ENCODE results near the gene STYK1.
A peak's percentile ranks its signal among the peaks of the same experiment; 100 is the strongest.

STYK1 gene, protein sequence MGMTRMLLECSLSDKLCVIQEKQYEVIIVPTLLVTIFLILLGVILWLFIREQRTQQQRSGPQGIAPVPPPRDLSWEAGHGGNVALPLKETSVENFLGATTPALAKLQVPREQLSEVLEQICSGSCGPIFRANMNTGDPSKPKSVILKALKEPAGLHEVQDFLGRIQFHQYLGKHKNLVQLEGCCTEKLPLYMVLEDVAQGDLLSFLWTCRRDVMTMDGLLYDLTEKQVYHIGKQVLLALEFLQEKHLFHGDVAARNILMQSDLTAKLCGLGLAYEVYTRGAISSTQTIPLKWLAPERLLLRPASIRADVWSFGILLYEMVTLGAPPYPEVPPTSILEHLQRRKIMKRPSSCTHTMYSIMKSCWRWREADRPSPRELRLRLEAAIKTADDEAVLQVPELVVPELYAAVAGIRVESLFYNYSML
- 0.49 to 8.1 (median 1.3) reads per million in 9 experiments for total RNA-seq

GRCh38 chr12:10673659-10674384, at the start of gene STYK1:
TSS of gene STYK1 (minus strand) at chr12:10674052. CDS start at chr12:10634618, 39,434 bp downstream.
- DNase-seq (peak; percentile 75 to 83 (median 77)), ATAC-seq (replicated peaks) (peak; percentile 72)
- Mint-ChIP-seq H3K9me3 (no peaks in the 10 kb centered on the region), H3K4me3 (peak within 1 kb of the TSS; percentile 76 to 82), H3K27me3 (peaks cover 0 to 9% of the 10 kb centered on the region in 2 donors), H3K36me3 (ENCODE audit: insufficient read depth) (peaks cover 17% of the 10 kb centered on the region), H3K27ac (peak within 1 kb of the TSS; percentile 80 to 87), H3K4me1 (ENCODE audit: low read depth in 2 of 2) (peaks cover 22 to 40% of the 10 kb centered on the region in 2 donors)

DNA sequence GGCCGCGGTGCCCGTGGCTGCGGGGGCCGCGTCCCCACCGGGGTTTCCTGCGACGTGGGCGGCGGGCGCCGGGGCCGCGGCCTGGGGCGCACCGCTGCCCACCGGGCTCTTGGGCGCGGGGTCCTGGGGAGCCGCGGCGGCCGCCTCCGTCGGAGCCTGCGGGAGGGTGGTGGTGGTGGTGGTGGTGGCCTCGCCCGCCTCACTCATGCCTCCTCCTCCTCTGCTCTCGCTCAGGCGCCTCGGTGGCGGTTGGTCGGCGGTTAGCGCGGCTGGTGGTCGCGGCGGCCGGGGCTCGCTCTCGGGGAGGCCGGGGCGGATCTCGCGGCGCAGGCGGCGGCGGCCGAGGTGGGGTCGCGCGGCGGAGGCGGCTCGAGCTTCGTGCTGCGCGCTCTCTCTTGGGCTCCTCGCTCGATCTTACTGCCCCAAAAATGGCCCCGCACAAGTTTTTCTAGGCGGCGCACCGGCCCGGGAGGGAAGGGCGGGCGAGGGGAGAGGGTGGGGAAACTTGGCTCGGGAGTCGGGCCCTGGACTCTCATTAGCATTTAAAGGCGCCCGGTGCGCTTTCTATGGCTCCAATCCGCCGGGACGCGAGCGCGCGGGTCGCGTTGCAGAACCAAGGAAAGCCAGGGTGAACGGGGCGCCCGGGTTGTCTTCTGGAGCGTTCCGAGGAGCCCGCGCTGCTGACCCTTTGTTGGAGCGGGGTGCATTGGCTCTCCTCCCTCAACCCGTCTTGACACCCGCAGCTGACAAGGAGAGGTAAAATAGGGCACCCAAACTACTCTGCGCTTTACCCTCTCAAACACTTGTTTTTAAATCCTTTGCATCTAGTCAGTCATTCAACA, 49.3 kb upstream of the STYK1 start, which contains the start of gene YBX3:
TSS of gene YBX3 (minus strand) at position 419 of the 842 bp plus-strand sequence. CDS start at position 207, 212 bp downstream.
- peaks cover 15 to 23% of the 10 kb centered on the region in 2 donors for H3K4me1 Mint-ChIP-seq (ENCODE audit: low read depth in 2 of 2)
- H3K4me3 Mint-ChIP-seq: peak within 1 kb of the TSS; percentile 95 to 97
- H3K36me3 Mint-ChIP-seq (ENCODE audit: insufficient read depth): peaks cover 23% of the 10 kb centered on the region
- ATAC-seq (replicated peaks): peak; percentile 34
- H3K27me3 Mint-ChIP-seq: peaks cover 5 to 30% of the 10 kb centered on the region in 2 donors
- peak within 1 kb of the TSS; percentile 97 for H3K27ac Mint-ChIP-seq
- H3K9me3 Mint-ChIP-seq: no peaks in the 10 kb centered on the region
- peak; percentile 42 to 56 (median 55) for DNase-seq

- Mint-ChIP-seq H3K27me3 (peaks cover 5 to 31% of the 10 kb centered on the region in 2 donors), H3K36me3 (ENCODE audit: insufficient read depth) (peaks cover 23% of the 10 kb centered on the region), H3K4me1 (ENCODE audit: low read depth in 2 of 2) (peaks cover 16 to 23% of the 10 kb centered on the region in 2 donors), H3K27ac (peak overlapping the region; percentile 97), H3K4me3 (peak overlapping the region; percentile 95 to 97), H3K9me3 (no peaks in the 10 kb centered on the region)
- DNase-seq (peak; percentile 42 to 55 (median 47)), ATAC-seq (replicated peaks) (peak; percentile 53)
These were observed 48.7 kb upstream of the STYK1 start for GRCh38 chr12:10722502-10722904.

- no peaks in the 10 kb centered on the region for H3K9me3 Mint-ChIP-seq
- ATAC-seq (replicated peaks): peak; percentile 73
- DNase-seq: peak; percentile 65 to 76 (median 68)
- H3K27ac Mint-ChIP-seq: peak overlapping the region; percentile 97
- H3K36me3 Mint-ChIP-seq (ENCODE audit: insufficient read depth): peaks cover 23% of the 10 kb centered on the region
- peak overlapping the region; percentile 95 to 97 for H3K4me3 Mint-ChIP-seq
- peaks cover 19 to 26% of the 10 kb centered on the region in 2 donors for H3K4me1 Mint-ChIP-seq (ENCODE audit: low read depth in 2 of 2)
- peaks cover 5 to 37% of the 10 kb centered on the region in 2 donors for H3K27me3 Mint-ChIP-seq
These were observed 48.0 kb upstream of the STYK1 start for GRCh38 chr12:10721651-10722501.

DNA sequence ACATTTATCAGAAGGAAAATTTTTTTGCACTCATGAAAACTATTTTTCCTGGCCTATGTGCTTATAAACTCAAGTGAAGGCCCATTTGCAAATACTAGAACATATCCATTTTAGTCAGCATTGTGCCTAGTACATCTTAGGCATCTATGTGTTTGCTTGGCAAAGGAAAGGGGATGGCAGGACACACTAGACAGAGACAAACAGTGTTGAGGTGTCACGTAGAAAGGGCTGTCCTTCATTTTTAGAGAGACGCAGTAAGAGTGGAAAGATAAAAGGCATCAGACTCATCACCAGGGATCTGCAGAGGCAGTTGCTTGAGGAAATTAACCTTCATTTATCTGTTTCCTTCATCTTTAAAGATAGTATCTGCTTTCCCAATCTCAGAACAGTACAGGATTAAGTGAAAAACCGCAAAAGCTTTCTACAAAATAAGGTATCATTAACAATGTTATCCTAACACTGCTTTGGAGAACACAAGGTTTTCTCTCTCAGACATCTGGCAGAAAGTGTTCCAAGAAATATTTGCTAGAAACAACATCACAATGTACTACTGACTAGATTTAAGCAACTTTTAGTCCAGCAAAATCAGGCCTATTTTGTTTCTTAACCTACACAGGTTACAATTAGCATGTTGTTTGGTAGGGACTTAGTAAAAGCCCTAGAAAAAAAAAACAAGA, 47.3 kb upstream of the STYK1 start:
- H3K36me3 Mint-ChIP-seq (ENCODE audit: insufficient read depth): peaks cover 23% of the 10 kb centered on the region
- peaks cover 25 to 27% of the 10 kb centered on the region in 2 donors for H3K4me1 Mint-ChIP-seq (ENCODE audit: low read depth in 2 of 2)
- H3K4me3 Mint-ChIP-seq: peak overlapping the region; percentile 95 to 97
- H3K27ac Mint-ChIP-seq: peak overlapping the region; percentile 97
- ATAC-seq (replicated peaks) (no peak), DNase-seq (no peak)
- no peaks in the 10 kb centered on the region for H3K9me3 Mint-ChIP-seq
- peaks cover 3 to 38% of the 10 kb centered on the region in 2 donors for H3K27me3 Mint-ChIP-seq

DNA sequence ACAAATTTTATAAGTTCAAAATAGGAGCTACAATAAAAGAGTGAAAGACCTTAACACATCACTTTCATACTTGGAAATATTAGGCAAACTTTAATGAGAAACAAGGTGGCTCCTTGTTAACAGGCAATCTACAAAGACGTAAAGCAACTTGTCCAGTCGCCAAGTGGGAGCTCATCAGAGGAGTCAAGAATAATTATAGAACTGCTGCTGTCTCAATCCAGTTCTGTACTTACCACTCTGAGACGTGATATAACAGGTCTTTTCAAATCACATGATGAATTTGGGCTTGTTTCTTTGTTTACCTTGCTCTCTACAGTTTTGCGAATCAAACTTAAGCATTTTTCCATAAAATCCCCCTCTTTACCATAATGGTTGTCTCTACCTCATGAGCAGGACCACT, 45.6 kb upstream of the STYK1 start:
- Mint-ChIP-seq H3K27me3 (peaks cover 0 to 33% of the 10 kb centered on the region in 2 donors), H3K36me3 (ENCODE audit: insufficient read depth) (peaks cover 26% of the 10 kb centered on the region), H3K9me3 (no peaks in the 10 kb centered on the region), H3K4me3 (no peak overlapping the region), H3K4me1 (ENCODE audit: low read depth in 2 of 2) (peaks cover 31 to 33% of the 10 kb centered on the region in 2 donors), H3K27ac (peak overlapping the region in 1 of 2 donors; percentile 39)
- no peak for ATAC-seq (replicated peaks)
- no peak for DNase-seq

DNA sequence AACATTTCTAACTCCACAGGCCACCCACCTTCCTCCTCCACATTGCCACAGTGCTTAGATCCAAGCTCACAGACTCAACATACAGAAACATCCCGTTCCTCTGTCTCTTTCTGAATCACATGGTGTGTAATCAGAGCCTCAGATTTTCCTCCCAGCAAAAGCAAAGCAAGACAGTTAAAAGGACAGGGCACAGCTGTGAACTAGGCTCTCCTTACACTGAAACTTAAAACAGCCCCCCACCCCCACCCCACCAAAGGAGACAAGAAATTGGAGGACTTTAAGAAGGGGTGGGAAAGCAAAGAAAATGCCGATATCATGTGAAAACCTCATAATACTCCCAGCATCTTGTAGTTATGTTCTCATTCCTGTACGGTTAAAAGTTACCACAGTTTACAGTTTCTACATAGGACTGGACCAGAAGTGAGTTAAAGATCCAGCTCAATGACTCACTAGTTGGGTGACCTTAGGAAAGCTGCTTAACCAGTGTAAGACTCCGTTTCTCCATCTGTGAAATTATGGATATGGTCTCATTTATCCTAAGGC, 44.5 kb upstream of the STYK1 start:
- no peak for ATAC-seq (replicated peaks)
- Mint-ChIP-seq H3K4me1 (ENCODE audit: low read depth in 2 of 2) (peaks cover 30% of the 10 kb centered on the region in 2 donors), H3K36me3 (ENCODE audit: insufficient read depth) (peaks cover 30% of the 10 kb centered on the region), H3K27me3 (peaks cover 0 to 26% of the 10 kb centered on the region in 2 donors), H3K27ac (no peak overlapping the region), H3K9me3 (no peaks in the 10 kb centered on the region), H3K4me3 (no peak overlapping the region)
- DNase-seq: no peak

DNA sequence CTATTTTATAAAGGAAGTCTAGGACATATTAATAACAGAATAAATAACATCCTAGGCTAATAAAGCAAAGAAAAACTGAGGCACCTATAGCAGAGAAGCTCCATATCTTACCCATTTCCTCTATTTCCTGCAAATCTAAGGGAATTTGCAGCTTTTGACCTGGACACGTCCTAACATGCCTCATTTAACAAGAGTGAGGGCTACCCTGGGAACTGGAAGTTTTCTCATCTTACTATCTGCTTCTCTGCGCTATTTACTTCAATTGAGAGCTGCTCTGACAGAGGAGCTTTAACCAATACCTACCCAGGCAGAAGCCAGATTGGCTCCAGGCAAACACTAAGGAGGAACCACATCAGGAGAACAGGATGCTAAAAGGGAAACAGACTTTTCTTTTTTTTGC, 43.6 kb upstream of the STYK1 start:
- ATAC-seq (replicated peaks) (no peak), DNase-seq (no peak)
- no peak overlapping the region for H3K4me3 Mint-ChIP-seq
- no peaks in the 10 kb centered on the region for H3K9me3 Mint-ChIP-seq
- peaks cover 28 to 29% of the 10 kb centered on the region in 2 donors for H3K4me1 Mint-ChIP-seq (ENCODE audit: low read depth in 2 of 2)
- H3K27me3 Mint-ChIP-seq: peaks cover 0 to 23% of the 10 kb centered on the region in 2 donors
- peaks cover 30% of the 10 kb centered on the region for H3K36me3 Mint-ChIP-seq (ENCODE audit: insufficient read depth)
- peak overlapping the region in 1 of 2 donors; percentile 41 for H3K27ac Mint-ChIP-seq

- DNase-seq (no peak), ATAC-seq (replicated peaks) (no peak)
- Mint-ChIP-seq H3K36me3 (ENCODE audit: insufficient read depth) (peaks cover 27% of the 10 kb centered on the region), H3K9me3 (no peaks in the 10 kb centered on the region), H3K27me3 (peaks cover 0 to 17% of the 10 kb centered on the region in 2 donors), H3K27ac (peak overlapping the region in 1 of 2 donors; percentile 41), H3K4me3 (no peak overlapping the region), H3K4me1 (ENCODE audit: low read depth in 2 of 2) (peaks cover 22 to 23% of the 10 kb centered on the region in 2 donors)
These were observed 43.0 kb upstream of the STYK1 start for GRCh38 chr12:10716704-10717315.

DNA sequence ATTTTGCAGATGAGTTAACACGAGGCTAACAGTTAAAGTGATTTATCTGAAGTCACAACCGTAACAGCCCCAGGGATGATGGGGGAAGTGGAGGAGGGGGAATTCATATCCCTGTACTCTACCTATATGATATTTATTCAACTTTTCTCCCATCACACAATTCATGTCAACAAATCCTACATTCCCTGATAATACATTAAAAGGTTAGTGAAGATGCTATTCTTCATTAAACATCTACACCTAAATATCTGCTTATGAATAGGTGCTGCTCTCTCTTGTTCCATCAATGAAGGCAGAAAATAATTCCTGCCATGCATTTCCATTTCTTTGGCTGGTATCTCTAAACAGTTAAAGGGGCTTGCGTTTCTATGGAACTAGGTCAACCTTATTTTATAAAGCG, 42.4 kb upstream of the STYK1 start:
- peaks cover 0 to 13% of the 10 kb centered on the region in 2 donors for H3K27me3 Mint-ChIP-seq
- H3K4me3 Mint-ChIP-seq: no peak overlapping the region
- DNase-seq (no peak), ATAC-seq (replicated peaks) (no peak)
- peaks cover 19 to 20% of the 10 kb centered on the region in 2 donors for H3K4me1 Mint-ChIP-seq (ENCODE audit: low read depth in 2 of 2)
- no peak overlapping the region for H3K27ac Mint-ChIP-seq
- no peaks in the 10 kb centered on the region for H3K9me3 Mint-ChIP-seq
- peaks cover 29% of the 10 kb centered on the region for H3K36me3 Mint-ChIP-seq (ENCODE audit: insufficient read depth)

DNA sequence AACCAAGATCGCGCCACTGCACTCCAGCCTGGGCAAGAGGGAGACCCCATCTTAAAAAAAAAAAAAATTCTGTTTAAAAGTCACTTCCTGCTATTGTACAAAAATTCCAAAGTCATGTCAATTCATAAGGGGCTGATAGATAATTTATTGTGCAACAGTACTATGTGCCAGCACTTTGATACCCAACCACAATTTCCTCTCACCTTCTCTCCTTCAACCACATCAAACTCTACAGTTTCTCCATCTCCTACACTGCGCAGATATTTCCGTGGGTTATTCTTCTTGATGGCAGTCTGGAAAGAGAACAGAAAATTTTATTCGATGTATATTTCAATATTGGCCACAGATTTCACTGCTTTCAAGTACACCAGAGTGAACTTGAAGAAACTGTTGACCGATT, 41.6 kb upstream of the STYK1 start:
- H3K36me3 Mint-ChIP-seq (ENCODE audit: insufficient read depth): peaks cover 32% of the 10 kb centered on the region
- no peak overlapping the region for H3K27ac Mint-ChIP-seq

More for the DNA sequence above, 41.6 kb upstream of the STYK1 start:
- H3K27me3 Mint-ChIP-seq: peaks cover 0 to 13% of the 10 kb centered on the region in 2 donors
- no peaks in the 10 kb centered on the region for H3K9me3 Mint-ChIP-seq
- peaks cover 14 to 17% of the 10 kb centered on the region in 2 donors for H3K4me1 Mint-ChIP-seq (ENCODE audit: low read depth in 2 of 2)
- H3K4me3 Mint-ChIP-seq: peak overlapping the region in 1 of 2 donors; percentile 16
- ATAC-seq (replicated peaks) (peak; percentile 88), DNase-seq (no peak)

Data from effector memory CD8-positive, alpha-beta T cell (primary cell).